ENCODE measurements around the gene SLC27A1. TPM values are rescaled to one million over a fixed set of nuclear protein-coding genes. Genes with fewer than 3 reads are reported as not detected.
"Not testable (repeated sequence)": the region's sequence is repeated elsewhere in the genome, so short reads cannot be mapped to it uniquely, and the experiment has no call there.

Gene SLC27A1
- total RNA-seq, 2 donors from 2014 or later, result 29.1 to 36.4 TPM

DNA sequence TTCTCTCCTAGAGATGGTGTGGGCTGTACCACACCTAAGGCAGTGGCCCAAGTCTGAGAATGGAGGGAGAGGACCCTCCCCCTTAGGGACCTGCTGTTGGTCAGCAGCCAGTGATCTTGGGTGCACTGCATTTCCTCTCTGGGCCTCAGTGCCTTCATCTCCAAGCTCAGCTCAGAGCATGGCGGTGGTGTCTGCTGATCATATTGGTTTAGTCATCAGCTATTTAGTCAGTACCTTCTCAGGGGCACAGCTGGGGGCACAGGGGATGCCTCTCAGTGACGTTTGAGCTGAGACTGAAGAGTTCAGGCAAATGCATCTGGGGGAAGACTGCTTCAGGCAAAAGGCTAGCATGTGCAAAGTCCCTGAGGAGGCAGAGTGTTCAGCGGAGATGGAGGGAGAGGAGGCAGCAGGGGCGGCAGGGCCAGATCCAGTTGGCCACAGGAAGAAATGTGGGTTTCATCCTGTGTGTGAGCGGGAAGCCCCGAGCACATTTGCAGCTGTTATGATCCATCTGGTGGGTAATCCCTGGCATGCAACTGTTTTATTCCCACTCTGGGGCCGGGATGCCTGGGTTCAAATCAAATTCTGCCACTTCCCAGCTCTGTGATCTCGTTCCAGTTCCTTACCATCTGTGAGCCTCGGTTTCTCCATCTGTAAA is 25.4 kb downstream of the SLC27A1 start:
- TF ChIP-seq, protein P1, sequence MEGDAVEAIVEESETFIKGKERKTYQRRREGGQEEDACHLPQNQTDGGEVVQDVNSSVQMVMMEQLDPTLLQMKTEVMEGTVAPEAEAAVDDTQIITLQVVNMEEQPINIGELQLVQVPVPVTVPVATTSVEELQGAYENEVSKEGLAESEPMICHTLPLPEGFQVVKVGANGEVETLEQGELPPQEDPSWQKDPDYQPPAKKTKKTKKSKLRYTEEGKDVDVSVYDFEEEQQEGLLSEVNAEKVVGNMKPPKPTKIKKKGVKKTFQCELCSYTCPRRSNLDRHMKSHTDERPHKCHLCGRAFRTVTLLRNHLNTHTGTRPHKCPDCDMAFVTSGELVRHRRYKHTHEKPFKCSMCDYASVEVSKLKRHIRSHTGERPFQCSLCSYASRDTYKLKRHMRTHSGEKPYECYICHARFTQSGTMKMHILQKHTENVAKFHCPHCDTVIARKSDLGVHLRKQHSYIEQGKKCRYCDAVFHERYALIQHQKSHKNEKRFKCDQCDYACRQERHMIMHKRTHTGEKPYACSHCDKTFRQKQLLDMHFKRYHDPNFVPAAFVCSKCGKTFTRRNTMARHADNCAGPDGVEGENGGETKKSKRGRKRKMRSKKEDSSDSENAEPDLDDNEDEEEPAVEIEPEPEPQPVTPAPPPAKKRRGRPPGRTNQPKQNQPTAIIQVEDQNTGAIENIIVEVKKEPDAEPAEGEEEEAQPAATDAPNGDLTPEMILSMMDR (IDR thresholded peaks at IDR 0.05), result no peak

GRCh38 chr19:17496337-17496997 is 26.1 kb downstream of the SLC27A1 start:
- no peak for ATAC-seq (ENCODE audit: insufficient number of reproducible peaks, low FRiP score, low read depth)
- Histone ChIP-seq H3K27me3 (replicated peaks; ENCODE audit: insufficient read depth) (no peaks in the 10 kb centered on the region), H3K9me3 (no peaks in the 10 kb centered on the region), H3K36me3 (peaks cover 8% of the 10 kb centered on the region), H3K27ac (no peak overlapping the region), H3K4me3 (no peak overlapping the region), H3K4me1 (ENCODE audit: control insufficient read depth in 1 of 2, low read depth in 2 of 2) (no peaks in the 10 kb centered on the region)
- TF ChIP-seq, protein P1 (IDR thresholded peaks at IDR 0.05), result peak; percentile 79
- DNase-seq (ENCODE audit: low spot score), result no peak

More for the DNA sequence above, 25.4 kb downstream of the SLC27A1 start:
- Histone ChIP-seq H3K4me1 (ENCODE audit: control insufficient read depth in 1 of 2, low read depth in 2 of 2) (no peaks in the 10 kb centered on the region), H3K9me3 (no peaks in the 10 kb centered on the region), H3K27ac (no peak overlapping the region), H3K27me3 (replicated peaks; ENCODE audit: insufficient read depth) (no peaks in the 10 kb centered on the region), H3K4me3 (no peak overlapping the region), H3K36me3 (peaks cover 6% of the 10 kb centered on the region)
- no peak for DNase-seq (ENCODE audit: low spot score)
- no peak for ATAC-seq (ENCODE audit: insufficient number of reproducible peaks, low FRiP score, low read depth)

GRCh38 chr19:17497149-17497798 is 26.9 kb downstream of the SLC27A1 start:
- Histone ChIP-seq H3K27me3 (replicated peaks; ENCODE audit: insufficient read depth) (no peaks in the 10 kb centered on the region), H3K4me1 (ENCODE audit: control insufficient read depth in 1 of 2, low read depth in 2 of 2) (no peaks in the 10 kb centered on the region), H3K36me3 (peaks cover 8% of the 10 kb centered on the region), H3K4me3 (no peak overlapping the region), H3K27ac (no peak overlapping the region), H3K9me3 (no peaks in the 10 kb centered on the region)
- TF ChIP-seq, protein P1 (IDR thresholded peaks at IDR 0.05), result no peak
- ATAC-seq (ENCODE audit: insufficient number of reproducible peaks, low FRiP score, low read depth) (no peak), DNase-seq (ENCODE audit: low spot score) (no peak)

DNA sequence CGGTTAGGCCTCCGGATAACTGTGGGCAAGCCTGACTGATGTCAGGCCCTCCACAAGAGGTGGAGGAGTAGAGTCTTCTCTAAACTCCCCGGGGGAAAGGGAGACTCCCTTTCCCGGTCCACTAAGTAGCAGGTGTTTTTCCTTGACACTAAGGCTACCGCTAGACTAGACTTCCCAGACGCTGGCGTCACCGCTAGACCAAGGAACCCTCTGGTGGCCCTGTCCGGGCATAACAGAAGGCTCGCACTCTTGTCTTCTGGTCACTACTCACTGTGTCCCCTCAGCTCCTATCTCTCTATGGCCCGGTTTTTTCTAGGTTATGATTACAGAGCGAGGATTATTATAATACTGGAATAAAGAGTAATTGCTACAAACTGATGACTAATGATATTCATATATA is 28.7 kb downstream of the SLC27A1 start:
- not testable (repeated sequence) for H3K4me3 ChIP-seq; H3K27me3 ChIP-seq (replicated peaks; ENCODE audit: insufficient read depth); ATAC-seq (ENCODE audit: insufficient number of reproducible peaks, low FRiP score, low read depth); H3K9me3 ChIP-seq; DNase-seq (ENCODE audit: low spot score); H3K4me1 ChIP-seq (ENCODE audit: control insufficient read depth in 1 of 2, low read depth in 2 of 2); H3K36me3 ChIP-seq; H3K27ac ChIP-seq

DNA sequence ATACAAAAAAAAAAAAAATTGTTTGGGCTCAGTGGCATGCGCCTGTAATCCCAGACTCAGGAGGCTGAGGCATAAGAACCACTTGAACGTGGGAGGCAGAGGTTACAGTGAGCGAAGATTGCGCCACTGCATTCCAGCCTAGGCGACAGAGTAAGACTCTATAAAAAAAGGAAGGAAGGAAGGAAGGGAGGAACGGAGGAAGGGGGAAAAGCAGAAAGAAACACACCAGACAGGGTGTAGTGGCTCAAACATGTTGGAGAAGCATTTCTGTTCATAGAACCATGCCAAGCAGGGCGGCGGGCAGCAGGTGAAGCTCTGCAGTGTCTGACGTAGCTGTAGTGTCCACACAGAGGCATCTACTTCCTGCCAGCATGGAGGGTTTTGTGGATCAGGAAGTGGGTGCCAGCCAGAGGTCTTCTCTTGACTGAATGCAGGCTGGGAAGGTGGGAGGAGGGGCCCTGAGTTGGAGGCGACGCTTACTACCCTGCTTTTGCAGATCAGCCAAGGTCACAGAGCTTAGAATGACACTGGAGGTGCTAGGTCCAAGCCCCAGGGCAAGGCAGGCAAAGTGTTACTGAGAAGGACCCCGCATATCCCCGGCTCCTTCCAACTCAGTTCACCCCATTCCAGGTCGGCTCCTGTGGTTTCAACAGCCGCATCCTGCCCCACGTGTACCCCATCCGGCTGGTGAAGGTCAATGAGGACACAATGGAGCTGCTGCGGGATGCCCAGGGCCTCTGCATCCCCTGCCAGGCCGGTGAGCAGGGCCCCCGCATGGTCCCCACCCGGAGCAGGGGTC is 29.5 kb downstream of the SLC27A1 start:
- DNase-seq (ENCODE audit: low spot score), result no peak
- ATAC-seq (ENCODE audit: insufficient number of reproducible peaks, low FRiP score, low read depth), result no peak
- Histone ChIP-seq H3K4me1 (ENCODE audit: control insufficient read depth in 1 of 2, low read depth in 2 of 2) (no peaks in the 10 kb centered on the region), H3K4me3 (no peak overlapping the region), H3K36me3 (peaks cover 8% of the 10 kb centered on the region), H3K27ac (no peak overlapping the region), H3K27me3 (replicated peaks; ENCODE audit: insufficient read depth) (no peaks in the 10 kb centered on the region), H3K9me3 (no peaks in the 10 kb centered on the region)
- TF ChIP-seq, protein P1 (IDR thresholded peaks at IDR 0.05), result no peak
